Tibial artery (tissue), 4 donors: ENCODE measurements around the gene NBDY.
"Not testable (repeated sequence)": the region's sequence is repeated elsewhere in the genome, so short reads cannot be mapped to it uniquely, and the experiment has no call there.

Experiments
- DNase-seq, 2 donors: peaks; one replicate each; pipeline ENCODE4 v3.0.0-alpha.2; 2019
- H3K27ac ChIP-seq, 2 donors: fragments of 200-600 bp; sonication (generic) in 1 of 2; 1 replicate in 1 of 2; 2 replicates in 1 of 2; pipeline ENCODE4 v1.5.1; 2018 to 2019; ENCODE audit warnings: mild to moderate bottlenecking in 1 of 2
- H3K27me3 ChIP-seq, 2 donors: fragments of 200-600 bp; sonication (generic) in 1 of 2; one replicate each; pipeline versions ENCODE4 v1.5.1 to v1.6.0; 2016 to 2019
- H3K36me3 ChIP-seq, 3 donors: fragments of 200-600 bp; sonication (generic) in 2 of 3; one replicate each; pipeline ENCODE4 v1.5.1; 2016 to 2019; ENCODE audit warnings: mild to moderate bottlenecking in 2 of 3
- H3K4me1 ChIP-seq, 4 donors: fragments of 200-600 bp; sonication (generic) in 2 of 4; 1 replicate in 3 of 4; 2 replicates in 1 of 4; pipeline ENCODE4 v1.5.1; 2016 to 2019
- H3K4me3 ChIP-seq, 2 donors: fragments of 200-600 bp; sonication (generic) in 1 of 2; 1 replicate in 1 of 2; 2 replicates in 1 of 2; pipeline ENCODE4 v1.5.1; 2018 to 2019; ENCODE audit warnings: mild to moderate bottlenecking in 2 of 2
- H3K9me3 ChIP-seq, 3 donors: fragments of 200-600 bp; sonication (generic) in 1 of 3; one replicate each; pipeline ENCODE4 v1.5.1; 2016 to 2019
- CTCF ChIP-seq, 2 experiments: fragments of 200-600 bp in 1 of 2; fragments of 450-650 bp in 1 of 2; IDR thresholded peaks; one replicate each; pipeline ENCODE4 v1.5.1; 2017 to 2019; ENCODE audit warnings: antibody characterized with exemption in 2 of 2, mild to moderate bottlenecking in 1 of 2, moderate library complexity in 1 of 2
- intact Hi-C: fragments of 100-400 bp; cut with DNase I; formaldehyde crosslinking; loops from one replicate; pipeline ENCODE4 v1.15.0; 2023; ENCODE audit warnings: low total_unique reads

The NBDY gene

GRCh38 chrX:56805399-56805798, 76.4 kb downstream of the NBDY start:
- Histone ChIP-seq H3K27me3 (no peaks in the 10 kb centered on the region), H3K27ac (no peak overlapping the region), H3K36me3 (no peaks in the 10 kb centered on the region), H3K9me3 (no peaks in the 10 kb centered on the region), H3K4me3 (no peak overlapping the region), H3K4me1 (peaks cover 0 to 17% (median 2%) of the 10 kb centered on the region in 4 donors)
- intact Hi-C loops: no loop called here
- TF ChIP-seq CTCF (IDR thresholded peaks at IDR 0.05): no peak
- DNase-seq: no peak

GRCh38 chrX:56806176-56806575, 77.1 kb downstream of the NBDY start:
- intact Hi-C loops, DNase-seq, H3K27me3 ChIP-seq, H3K36me3 ChIP-seq, H3K9me3 ChIP-seq, H3K4me3 ChIP-seq, H3K27ac ChIP-seq: not testable (repeated sequence)
- peaks cover 0 to 17% (median 2%) of the 10 kb centered on the region in 4 donors for H3K4me1 ChIP-seq

GRCh38 chrX:56811599-56811998, 82.6 kb downstream of the NBDY start:
- intact Hi-C loops: no loop called here
- Histone ChIP-seq H3K9me3 (no peaks in the 10 kb centered on the region), H3K27me3 (no peaks in the 10 kb centered on the region), H3K4me1 (peaks cover 0 to 6% (median 0%) of the 10 kb centered on the region in 4 donors), H3K27ac (no peak overlapping the region), H3K4me3 (no peak overlapping the region), H3K36me3 (no peaks in the 10 kb centered on the region)
- DNase-seq: no peak
- TF ChIP-seq CTCF (IDR thresholded peaks at IDR 0.05): no peak

- peaks cover 0 to 6% (median 0%) of the 10 kb centered on the region in 4 donors for H3K4me1 ChIP-seq
- no peak for DNase-seq
- no peaks in the 10 kb centered on the region for H3K9me3 ChIP-seq
- no peak overlapping the region for H3K27ac ChIP-seq
- H3K36me3 ChIP-seq: peaks cover 0 to 3% (median 0%) of the 10 kb centered on the region in 3 donors
- H3K4me3 ChIP-seq: no peak overlapping the region
- intact Hi-C loops: no loop called here
- H3K27me3 ChIP-seq: no peaks in the 10 kb centered on the region
- no peak for TF ChIP-seq CTCF (IDR thresholded peaks at IDR 0.05)
Measured at GRCh38 chrX:56812515-56813105, 83.6 kb downstream of the NBDY start.

GRCh38 chrX:56813318-56813837, 84.3 kb downstream of the NBDY start:
- H3K4me1 ChIP-seq: peaks cover 0 to 6% (median 0%) of the 10 kb centered on the region in 4 donors
- H3K27me3 ChIP-seq: no peaks in the 10 kb centered on the region
- intact Hi-C loops: no loop called here
- TF ChIP-seq CTCF (IDR thresholded peaks at IDR 0.05): no peak
- H3K27ac ChIP-seq: no peak overlapping the region
- no peaks in the 10 kb centered on the region for H3K9me3 ChIP-seq
- H3K4me3 ChIP-seq: no peak overlapping the region
- peaks cover 0 to 3% (median 0%) of the 10 kb centered on the region in 3 donors for H3K36me3 ChIP-seq
- peak in 1 of 2 donors; percentile 47 for DNase-seq

- no peak overlapping the region for H3K27ac ChIP-seq
- intact Hi-C loops: no loop called here
- no peak for TF ChIP-seq CTCF (IDR thresholded peaks at IDR 0.05)
- no peaks in the 10 kb centered on the region for H3K9me3 ChIP-seq
- no peak overlapping the region for H3K4me3 ChIP-seq
- no peak for DNase-seq
- H3K4me1 ChIP-seq: peaks cover 0 to 6% (median 0%) of the 10 kb centered on the region in 4 donors
- peaks cover 0 to 3% (median 0%) of the 10 kb centered on the region in 3 donors for H3K36me3 ChIP-seq
- H3K27me3 ChIP-seq: no peaks in the 10 kb centered on the region
Measured at GRCh38 chrX:56817179-56817578, 88.1 kb downstream of the NBDY start.
